Measurements from ENCODE around the gene SORCS1.

Gene SORCS1

GRCh38 chr10:106866244-106866845 is 298.2 kb downstream of the SORCS1 start:
- TF ChIP-seq ZFX (IDR thresholded peaks at IDR 0.05; ENCODE audit: borderline replicate concordance) (no peak), CTCF (IDR thresholded peaks at IDR 0.05) (no peak)
- no peak overlapping the region for H3K27ac ChIP-seq

- TF ChIP-seq CTCF (IDR thresholded peaks at IDR 0.05) (no peak), ZFX (IDR thresholded peaks at IDR 0.05; ENCODE audit: borderline replicate concordance) (no peak)
These were observed 300.5 kb downstream of the SORCS1 start for GRCh38 chr10:106864031-106864430.

GRCh38 chr10:106863549-106863948 is 301.0 kb downstream of the SORCS1 start:
- no peak overlapping the region for H3K27ac ChIP-seq
- no peak for TF ChIP-seq ZFX (IDR thresholded peaks at IDR 0.05; ENCODE audit: borderline replicate concordance)

More at GRCh38 chr10:106864031-106864430, 300.5 kb downstream of the SORCS1 start:
- no peak overlapping the region for H3K27ac ChIP-seq

GRCh38 chr10:106859892-106860652 is 304.4 kb downstream of the SORCS1 start:
- TF ChIP-seq CTCF (IDR thresholded peaks at IDR 0.05): no peak
- TF ChIP-seq ZFX (IDR thresholded peaks at IDR 0.05; ENCODE audit: borderline replicate concordance): no peak
- no peak overlapping the region for H3K27ac ChIP-seq

- H3K27ac ChIP-seq: no peak overlapping the region
- TF ChIP-seq ZFX (IDR thresholded peaks at IDR 0.05; ENCODE audit: borderline replicate concordance): no peak
- TF ChIP-seq CTCF (IDR thresholded peaks at IDR 0.05): no peak
These were observed 306.8 kb downstream of the SORCS1 start for GRCh38 chr10:106857728-106858127.

GRCh38 chr10:106857213-106857612 is 307.3 kb downstream of the SORCS1 start:
- no peak for TF ChIP-seq ZFX (IDR thresholded peaks at IDR 0.05; ENCODE audit: borderline replicate concordance)
- no peak for TF ChIP-seq CTCF (IDR thresholded peaks at IDR 0.05)
- no peak overlapping the region for H3K27ac ChIP-seq

GRCh38 chr10:106836933-106837663 is 327.4 kb downstream of the SORCS1 start:
- no peak for TF ChIP-seq ZFX (IDR thresholded peaks at IDR 0.05; ENCODE audit: borderline replicate concordance)
- no peak for TF ChIP-seq CTCF (IDR thresholded peaks at IDR 0.05)
- no peak overlapping the region for H3K27ac ChIP-seq
